ENCODE results near the gene HEATR3.

GRCh38 chr16:50151322-50151721 is 85.6 kb downstream of the HEATR3 start:
- TF ChIP-seq CTCF (conservative IDR thresholded peaks at IDR 0.05; ENCODE audit: low read length) (no peak), EZH2phosphoT487 (IDR thresholded peaks at IDR 0.05; ENCODE audit: borderline replicate concordance) (no peak)
